ENCODE data around the gene HRAS.

The HRAS gene

GRCh38 chr11:533586-534395 is 1.6 kb downstream of the HRAS start:
- no peak for DNase-seq (ENCODE audit: low read depth, low spot score)
- Histone ChIP-seq H3K4me3 (peak overlapping the region; percentile 81), H3K9me3 (ENCODE audit: low read depth, low read length) (no peaks in the 10 kb centered on the region), H3K9ac (ENCODE audit: insufficient read length) (peak overlapping the region; percentile 80), H3K36me3 (ENCODE audit: insufficient read depth, low read length) (peaks cover 16% of the 10 kb centered on the region; the same call in 1 of the 2 replicates), H3K27ac (no peak overlapping the region)
- TF ChIP-seq POLR2AphosphoS5 (IDR thresholded peaks at IDR 0.05; ENCODE audit: borderline replicate concordance, low read depth, low read length) (no peak), FOXP2 (optimal IDR thresholded peaks at IDR 0.05; ENCODE audit: control extremely low read depth, extremely low read length, insufficient read depth) (no peak), EZH2 (IDR thresholded peaks at IDR 0.05) (no peak)

- Histone ChIP-seq H3K4me3 (no peak overlapping the region), H3K27ac (no peak overlapping the region), H3K9me3 (ENCODE audit: low read depth, low read length) (no peaks in the 10 kb centered on the region), H3K36me3 (ENCODE audit: insufficient read depth, low read length) (peaks cover 16% of the 10 kb centered on the region; the same call in 1 of the 2 replicates), H3K9ac (ENCODE audit: insufficient read length) (no peak overlapping the region)
- DNase-seq (ENCODE audit: low read depth, low spot score), result no peak
- TF ChIP-seq EZH2 (IDR thresholded peaks at IDR 0.05) (no peak), POLR2AphosphoS5 (IDR thresholded peaks at IDR 0.05; ENCODE audit: borderline replicate concordance, low read depth, low read length) (no peak), FOXP2 (optimal IDR thresholded peaks at IDR 0.05; ENCODE audit: control extremely low read depth, extremely low read length, insufficient read depth) (no peak)
Observed at GRCh38 chr11:532986-533585, 2.3 kb downstream of the HRAS start.

GRCh38 chr11:532527-532985 is 2.8 kb downstream of the HRAS start:
- no peak overlapping the region for H3K9ac ChIP-seq (ENCODE audit: insufficient read length)
- DNase-seq (ENCODE audit: low read depth, low spot score), result no peak
- no peak overlapping the region for H3K27ac ChIP-seq
- no peak overlapping the region for H3K4me3 ChIP-seq
- TF ChIP-seq POLR2AphosphoS5 (IDR thresholded peaks at IDR 0.05; ENCODE audit: borderline replicate concordance, low read depth, low read length) (no peak), EZH2 (IDR thresholded peaks at IDR 0.05) (no peak), FOXP2 (optimal IDR thresholded peaks at IDR 0.05; ENCODE audit: control extremely low read depth, extremely low read length, insufficient read depth) (no peak)
- H3K36me3 ChIP-seq (ENCODE audit: insufficient read depth, low read length), result peaks cover 16% of the 10 kb centered on the region; the same call in 1 of the 2 replicates
- H3K9me3 ChIP-seq (ENCODE audit: low read depth, low read length), result no peaks in the 10 kb centered on the region

- no peak for TF ChIP-seq EZH2 (IDR thresholded peaks at IDR 0.05)
- no peak for TF ChIP-seq FOXP2 (optimal IDR thresholded peaks at IDR 0.05; ENCODE audit: control extremely low read depth, extremely low read length, insufficient read depth)
- TF ChIP-seq POLR2AphosphoS5 (IDR thresholded peaks at IDR 0.05; ENCODE audit: borderline replicate concordance, low read depth, low read length), result peak; percentile 25; the same call in 1 of the 2 replicates
- Histone ChIP-seq H3K9ac (ENCODE audit: insufficient read length) (no peak overlapping the region), H3K27ac (no peak overlapping the region), H3K9me3 (ENCODE audit: low read depth, low read length) (no peaks in the 10 kb centered on the region), H3K4me3 (no peak overlapping the region), H3K36me3 (ENCODE audit: insufficient read depth, low read length) (peaks cover 16% of the 10 kb centered on the region; the same call in 1 of the 2 replicates)
- DNase-seq (ENCODE audit: low read depth, low spot score), result no peak
Observed at GRCh38 chr11:531919-532526, 3.4 kb downstream of the HRAS start.

GRCh38 chr11:530960-531831 is 4.2 kb downstream of the HRAS start:
- Histone ChIP-seq H3K9me3 (ENCODE audit: low read depth, low read length) (no peaks in the 10 kb centered on the region), H3K9ac (ENCODE audit: insufficient read length) (no peak overlapping the region), H3K4me3 (no peak overlapping the region), H3K27ac (no peak overlapping the region), H3K36me3 (ENCODE audit: insufficient read depth, low read length) (peaks cover 16% of the 10 kb centered on the region; the same call in 1 of the 2 replicates)
- DNase-seq (ENCODE audit: low read depth, low spot score), result no peak
- TF ChIP-seq POLR2AphosphoS5 (IDR thresholded peaks at IDR 0.05; ENCODE audit: borderline replicate concordance, low read depth, low read length), result no peak; the same call in 1 of the 2 replicates
- no peak for TF ChIP-seq FOXP2 (optimal IDR thresholded peaks at IDR 0.05; ENCODE audit: control extremely low read depth, extremely low read length, insufficient read depth)
- TF ChIP-seq EZH2 (IDR thresholded peaks at IDR 0.05), result no peak

GRCh38 chr11:529728-530411 is 5.5 kb downstream of the HRAS start:
- Histone ChIP-seq H3K27ac (no peak overlapping the region), H3K36me3 (ENCODE audit: insufficient read depth, low read length) (peaks cover 16% of the 10 kb centered on the region; the same call in 1 of the 2 replicates), H3K4me3 (no peak overlapping the region), H3K9me3 (ENCODE audit: low read depth, low read length) (no peaks in the 10 kb centered on the region), H3K9ac (ENCODE audit: insufficient read length) (no peak overlapping the region)
- TF ChIP-seq POLR2AphosphoS5 (IDR thresholded peaks at IDR 0.05; ENCODE audit: borderline replicate concordance, low read depth, low read length) (no peak), EZH2 (IDR thresholded peaks at IDR 0.05) (no peak), FOXP2 (optimal IDR thresholded peaks at IDR 0.05; ENCODE audit: control extremely low read depth, extremely low read length, insufficient read depth) (no peak)
- DNase-seq (ENCODE audit: low read depth, low spot score), result no peak
